Smooth muscle cell (in vitro differentiated cells): ENCODE data around the gene RIOK1. TPM values are rescaled to one million over a fixed set of nuclear protein-coding genes. Genes with fewer than 3 reads are reported as not detected.
A peak's percentile ranks its signal among the peaks of the same experiment; 100 is the strongest.

ENCODE experiments used
- DNase-seq: peaks from one replicate; lab custom pipeline; 2025; ENCODE audit not compliant: unreplicated experiment; lab: John Stamatoyannopoulos, UW
- H2AFZ ChIP-seq: fragments of 200-600 bp; sonication (generic); 2 replicates; pipeline ENCODE4 v1.6.0; 2016; ENCODE audit warnings: antibody characterized with exemption, low read depth, mild to moderate bottlenecking
- H3F3A ChIP-seq: fragments of 200-600 bp; sonication (generic); 2 replicates; pipeline ENCODE4 v1.6.0; 2017; ENCODE audit warnings: antibody characterized with exemption, low read depth
- H3K27ac ChIP-seq: fragments of 200-600 bp; sonication (generic); 2 replicates; pipeline ENCODE4 v1.5.1; 2016; ENCODE audit warnings: low read depth, mild to moderate bottlenecking
- H3K27me3 ChIP-seq: fragments of 200-600 bp; sonication (generic); 2 replicates; pipeline ENCODE4 v1.6.1; 2016; ENCODE audit warnings: low read depth, mild to moderate bottlenecking
- H3K36me3 ChIP-seq: fragments of 200-600 bp; sonication (generic); 2 replicates; pipeline ENCODE4 v1.5.1; 2016; ENCODE audit warnings: low read depth
- H3K4me1 ChIP-seq: fragments of 200-600 bp; sonication (generic); 2 replicates; pipeline ENCODE4 v1.5.1; 2016; ENCODE audit warnings: low read depth
- H3K4me2 ChIP-seq: fragments of 200-600 bp; sonication (generic); 2 replicates; pipeline ENCODE4 v1.6.0; 2016; ENCODE audit warnings: mild to moderate bottlenecking
- H3K4me3 ChIP-seq: fragments of 200-600 bp; sonication (generic); 2 replicates; pipeline ENCODE4 v1.5.1; 2016; ENCODE audit warnings: mild to moderate bottlenecking
- H3K79me2 ChIP-seq: fragments of 200-600 bp; sonication (generic); 2 replicates; pipeline ENCODE4 v1.6.0; 2016; ENCODE audit warnings: low read depth, mild to moderate bottlenecking
- H3K9ac ChIP-seq: fragments of 200-600 bp; sonication (generic); 2 replicates; pipeline ENCODE4 v1.6.0; 2016; ENCODE audit warnings: low read depth
- H3K9me3 ChIP-seq: fragments of 200-600 bp; sonication (generic); replicated peaks from 2 replicates; pipeline ENCODE4 v1.5.1; 2016; ENCODE audit warnings: low read depth
- H4K20me1 ChIP-seq: fragments of 200-600 bp; sonication (generic); 2 replicates; pipeline ENCODE4 v1.6.0; 2016; ENCODE audit warnings: low read depth
- WGBS: methylation state at CpG from one replicate; pipeline ENCODE4 v1.1.7; 2016; ENCODE audit warnings: low lambda C conversion rate; 5-methylcytosine and 5-hydroxymethylcytosine counted together
- polyA plus RNA-seq: library from polyadenylated mRNA; unstranded; fragments of >200 nt; fragmentation: Nextera tagmentation; extraction: Ambion mirVana; gene quantifications from 2 replicates; pipeline ENCODE4 v1.2.1, GENCODE V29; 2016
- total RNA-seq: library from RNA; depleted of rRNA; stranded (reverse); fragments of >200 nt; gene quantifications from 2 replicates; pipeline ENCODE4 v1.2.3, GENCODE V29; 2014
- TF ChIP-seq, protein P1 (sequence below): fragments of 200-600 bp; sonication (generic); IDR thresholded peaks from 2 replicates; pipeline ENCODE4 v1.5.1; 2017; ENCODE audit warnings: borderline replicate concordance, mild to moderate bottlenecking, antibody characterized with exemption; ENCODE audit not compliant: insufficient read depth, poor library complexity, severe bottlenecking

The RIOK1 gene
- total and polyA plus RNA-seq, 2 experiments from 2014 or later: 12.4 TPM

GRCh38 chr6:7413151-7413823 is 23.7 kb downstream of the RIOK1 start:
- H4K20me1 ChIP-seq: no peaks in the 10 kb centered on the region
- TF ChIP-seq, protein P1, sequence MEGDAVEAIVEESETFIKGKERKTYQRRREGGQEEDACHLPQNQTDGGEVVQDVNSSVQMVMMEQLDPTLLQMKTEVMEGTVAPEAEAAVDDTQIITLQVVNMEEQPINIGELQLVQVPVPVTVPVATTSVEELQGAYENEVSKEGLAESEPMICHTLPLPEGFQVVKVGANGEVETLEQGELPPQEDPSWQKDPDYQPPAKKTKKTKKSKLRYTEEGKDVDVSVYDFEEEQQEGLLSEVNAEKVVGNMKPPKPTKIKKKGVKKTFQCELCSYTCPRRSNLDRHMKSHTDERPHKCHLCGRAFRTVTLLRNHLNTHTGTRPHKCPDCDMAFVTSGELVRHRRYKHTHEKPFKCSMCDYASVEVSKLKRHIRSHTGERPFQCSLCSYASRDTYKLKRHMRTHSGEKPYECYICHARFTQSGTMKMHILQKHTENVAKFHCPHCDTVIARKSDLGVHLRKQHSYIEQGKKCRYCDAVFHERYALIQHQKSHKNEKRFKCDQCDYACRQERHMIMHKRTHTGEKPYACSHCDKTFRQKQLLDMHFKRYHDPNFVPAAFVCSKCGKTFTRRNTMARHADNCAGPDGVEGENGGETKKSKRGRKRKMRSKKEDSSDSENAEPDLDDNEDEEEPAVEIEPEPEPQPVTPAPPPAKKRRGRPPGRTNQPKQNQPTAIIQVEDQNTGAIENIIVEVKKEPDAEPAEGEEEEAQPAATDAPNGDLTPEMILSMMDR: no peak
- H3K36me3 ChIP-seq: peaks cover 12% of the 10 kb centered on the region
- H3F3A ChIP-seq: no peaks in the 10 kb centered on the region
- H3K9ac ChIP-seq: no peak overlapping the region
- peak overlapping the region; percentile 63 for H3K27ac ChIP-seq
- H3K79me2 ChIP-seq: no peaks in the 10 kb centered on the region
- H3K27me3 ChIP-seq: no peaks in the 10 kb centered on the region
- no peak for DNase-seq
- no peaks in the 10 kb centered on the region for H3K9me3 ChIP-seq
- H3K4me2 ChIP-seq: peak overlapping the region; percentile 11
- 50% methylated on average over 2 of the region's 2 CpGs for WGBS
- peaks cover 22% of the 10 kb centered on the region for H3K4me1 ChIP-seq
- H2AFZ ChIP-seq: no peak overlapping the region
- H3K4me3 ChIP-seq: no peak overlapping the region

DNA sequence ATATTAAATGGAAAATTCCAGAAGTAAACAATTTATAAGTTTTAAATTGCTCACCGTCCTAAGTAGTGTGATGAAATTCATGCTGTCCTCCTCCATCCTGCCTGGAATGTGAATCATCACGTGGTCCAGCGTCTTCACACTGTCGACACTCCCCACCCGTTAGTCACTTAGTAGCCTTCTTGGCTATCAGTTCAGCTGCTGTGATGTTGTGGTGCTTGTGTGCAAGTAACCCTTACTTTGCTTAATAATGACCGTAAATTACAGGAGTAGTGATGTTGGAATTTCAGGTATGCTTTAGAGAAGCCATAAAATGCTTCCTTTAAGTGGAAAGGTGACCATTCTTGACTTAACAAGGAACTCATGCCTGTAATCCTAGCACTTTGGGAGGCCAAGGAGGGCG is 25.2 kb downstream of the RIOK1 start:
- no peaks in the 10 kb centered on the region for H4K20me1 ChIP-seq
- H3K27me3 ChIP-seq: no peaks in the 10 kb centered on the region
- H3K4me2 ChIP-seq: no peak overlapping the region
- no peak overlapping the region for H3K9ac ChIP-seq
- 26% methylated on average over 7 of the region's 7 CpGs for WGBS
- TF ChIP-seq, protein P1: no peak
- H3K4me1 ChIP-seq: peaks cover 22% of the 10 kb centered on the region
- peaks cover 12% of the 10 kb centered on the region for H3K36me3 ChIP-seq
- H3K4me3 ChIP-seq: no peak overlapping the region
- no peaks in the 10 kb centered on the region for H3F3A ChIP-seq
- no peak overlapping the region for H2AFZ ChIP-seq
- no peaks in the 10 kb centered on the region for H3K9me3 ChIP-seq
- no peak for DNase-seq
- peak overlapping the region; percentile 63 for H3K27ac ChIP-seq
- H3K79me2 ChIP-seq: no peaks in the 10 kb centered on the region

DNA sequence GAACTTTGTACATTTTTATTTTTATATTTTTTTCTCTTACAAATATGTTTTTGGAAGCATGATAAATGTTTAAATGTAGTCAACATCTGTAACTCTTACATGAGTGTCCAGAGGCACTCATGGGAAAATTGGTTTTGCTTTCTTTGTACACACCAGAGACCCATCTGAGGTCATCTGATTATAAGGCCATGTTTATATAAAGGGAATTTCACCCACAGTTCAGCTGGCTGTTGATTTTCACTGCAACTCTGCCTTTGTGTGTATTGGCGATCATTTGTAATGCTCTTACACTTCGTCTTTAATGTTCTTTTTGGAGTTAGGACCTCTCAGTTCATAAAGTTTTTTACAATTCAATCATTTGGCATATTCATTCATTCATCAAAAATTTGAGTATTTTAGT is 28.1 kb downstream of the RIOK1 start:
- Histone ChIP-seq H3K9ac (peak overlapping the region; percentile 2), H3K79me2 (no peaks in the 10 kb centered on the region), H4K20me1 (no peaks in the 10 kb centered on the region), H2AFZ (no peak overlapping the region), H3F3A (no peaks in the 10 kb centered on the region), H3K27ac (peak overlapping the region; percentile 55), H3K4me1 (peaks cover 19% of the 10 kb centered on the region), H3K4me2 (no peak overlapping the region), H3K27me3 (no peaks in the 10 kb centered on the region), H3K4me3 (no peak overlapping the region), H3K9me3 (no peaks in the 10 kb centered on the region), H3K36me3 (peaks cover 12% of the 10 kb centered on the region)
- TF ChIP-seq, protein P1: no peak
- WGBS: 89% methylated on average over 2 of the region's 2 CpGs
- DNase-seq: no peak
